GM18505 (cell line): ENCODE data around the gene C4B.
"Not testable (repeated sequence)": the region's sequence is repeated elsewhere in the genome, so short reads cannot be mapped to it uniquely, and the experiment has no call there.

Experiments used
- ATAC-seq: cut with Tn5 transposase; IDR thresholded peaks from one replicate; pipeline ENCODE4 v1.9.1; 2021; ENCODE audit not compliant: unreplicated experiment
- POLR2A ChIP-seq: IDR thresholded peaks from 4 replicates; pipeline ENCODE4 v1.6.1; 2011; ENCODE audit warnings: borderline replicate concordance; ENCODE audit not compliant: insufficient read depth, insufficient read length; ENCODE audit errors: extremely low read depth

Gene C4B

GRCh38 chr6:32045811-32046449 is 31.3 kb downstream of the C4B start:
- no peak for ATAC-seq
- no peak for TF ChIP-seq POLR2A

- TF ChIP-seq POLR2A = no peak
- ATAC-seq = no peak
Observed at GRCh38 chr6:32046450-32047083, 32.0 kb downstream of the C4B start.

- no peak for TF ChIP-seq POLR2A
- ATAC-seq = no peak
Observed at GRCh38 chr6:32047084-32047478, 32.5 kb downstream of the C4B start.

GRCh38 chr6:32047539-32047854 is 32.9 kb downstream of the C4B start:
- no peak for ATAC-seq
- no peak for TF ChIP-seq POLR2A

- ATAC-seq = no peak
- TF ChIP-seq POLR2A = no peak
Observed at GRCh38 chr6:32047855-32048766, 33.5 kb downstream of the C4B start.

- not testable (repeated sequence) for ATAC-seq
Observed at GRCh38 chr6:32049149-32049548, 34.6 kb downstream of the C4B start.

GRCh38 chr6:32049736-32050135 is 35.1 kb downstream of the C4B start:
- ATAC-seq = not testable (repeated sequence)

- TF ChIP-seq POLR2A = no peak
- ATAC-seq = no peak
Observed at GRCh38 chr6:32050562-32050961, 36.0 kb downstream of the C4B start.

- not testable (repeated sequence) for ATAC-seq
Observed at GRCh38 chr6:32052626-32053025, 38.0 kb downstream of the C4B start.

- ATAC-seq = not testable (repeated sequence)
Observed at GRCh38 chr6:32053314-32053713, 38.7 kb downstream of the C4B start.

- not testable (repeated sequence) for ATAC-seq
Observed at GRCh38 chr6:32055756-32056155, 41.2 kb downstream of the C4B start.

- TF ChIP-seq POLR2A = no peak
- ATAC-seq = no peak
Observed at GRCh38 chr6:32056254-32056653, 41.7 kb downstream of the C4B start.

GRCh38 chr6:32057966-32058365 is 43.4 kb downstream of the C4B start:
- no peak for ATAC-seq
- TF ChIP-seq POLR2A = no peak

GRCh38 chr6:32058511-32058963 is 43.9 kb downstream of the C4B start:
- no peak for TF ChIP-seq POLR2A
- ATAC-seq = no peak

GRCh38 chr6:32060966-32061655 is 46.5 kb downstream of the C4B start:
- TF ChIP-seq POLR2A = no peak
- no peak for ATAC-seq
